Mucosa of rectum (tissue), 2 donors: Measurements from ENCODE around the gene TOB1.

Source experiments
- H3K27ac ChIP-seq, 2 donors: one replicate each; pipeline ENCODE4 v1.7.0; 2013; ENCODE audit warnings: inconsistent platforms in 2 of 2, low read depth in 2 of 2, low read length in 2 of 2
- H3K27me3 ChIP-seq, 2 donors: one replicate each; pipeline ENCODE4 v1.7.0; 2013; ENCODE audit warnings: low read length in 2 of 2; ENCODE audit not compliant: control insufficient read depth in 2 of 2, insufficient read depth in 2 of 2
- H3K36me3 ChIP-seq, 2 donors: one replicate each; pipeline ENCODE4 v1.7.0; 2013; ENCODE audit warnings: low read length in 2 of 2; ENCODE audit not compliant: control insufficient read depth in 2 of 2, insufficient read depth in 2 of 2
- H3K4me1 ChIP-seq, 2 donors: one replicate each; pipeline ENCODE4 v1.7.0; 2013; ENCODE audit warnings: low read length in 2 of 2, mild to moderate bottlenecking in 1 of 2; ENCODE audit not compliant: control insufficient read depth in 2 of 2, insufficient read depth in 2 of 2
- H3K4me3 ChIP-seq, 2 donors: one replicate each; pipeline ENCODE4 v1.7.0; 2013; ENCODE audit warnings: low read length in 2 of 2
- H3K9ac ChIP-seq, 2 donors: one replicate each; pipeline ENCODE4 v1.7.0; 2013; ENCODE audit warnings: low read length in 2 of 2, low read depth in 1 of 2, mild to moderate bottlenecking in 1 of 2
- H3K9me3 ChIP-seq, 2 donors: one replicate each; pipeline ENCODE4 v1.7.0; 2013; ENCODE audit warnings: low read length in 2 of 2; ENCODE audit not compliant: control insufficient read depth in 2 of 2
- donor health status: healthy.
- donor health status: Normal muscosa, but diverticular disease.

The TOB1 gene

DNA sequence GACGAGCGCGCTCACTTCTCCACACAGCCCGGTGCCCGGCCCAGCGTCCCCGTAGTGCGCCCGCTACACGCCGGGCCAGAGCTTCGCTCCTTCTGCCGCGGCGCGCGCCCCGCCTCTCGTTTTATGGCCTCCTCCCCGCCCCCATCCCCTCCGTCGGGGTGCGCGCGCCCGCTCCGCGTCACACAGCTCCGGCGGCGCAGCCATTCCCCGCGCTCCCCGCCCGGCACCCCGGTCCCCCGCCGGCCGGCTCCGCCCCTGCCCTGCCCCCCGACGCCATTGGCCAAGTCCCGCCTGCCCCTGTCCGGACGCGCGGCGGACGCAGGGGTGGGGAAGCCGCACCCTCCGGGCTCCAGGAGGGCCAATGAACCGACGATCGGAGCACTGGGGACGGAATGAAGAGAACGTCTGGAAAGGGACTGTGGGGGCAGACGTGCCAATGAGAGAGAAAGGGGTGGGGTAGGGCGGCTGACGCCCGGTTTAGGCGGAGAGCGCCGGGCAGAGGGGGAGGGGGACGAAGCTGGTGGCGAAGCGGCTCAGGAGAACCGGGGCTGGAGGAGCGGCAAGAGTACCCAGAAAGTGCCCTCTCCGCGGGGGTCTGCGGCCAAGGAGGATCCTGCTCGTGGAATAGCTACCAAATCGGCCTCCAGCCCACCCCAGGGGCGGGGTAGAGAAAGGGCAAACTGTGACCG is at the start of gene TOB1:
Gene TOB1, minus strand, starts transcription at position 94 of the 689 bp plus-strand sequence. CDS start 2,337 bp downstream, outside the sequence.
- Histone ChIP-seq H3K36me3 (peaks cover 11 to 22% of the 10 kb centered on the region in 2 donors), H3K27ac (peak within 1 kb of the TSS; percentile 100), H3K4me1 (peaks cover 6 to 21% of the 10 kb centered on the region in 2 donors), H3K9ac (peak within 1 kb of the TSS; percentile 98 to 100), H3K9me3 (no peaks in the 10 kb centered on the region), H3K4me3 (peak within 1 kb of the TSS; percentile 96 to 97), H3K27me3 (no peaks in the 10 kb centered on the region)

GRCh38 chr17:50914505-50915063 is 48.4 kb upstream of the TOB1 start:
- Histone ChIP-seq H3K27me3 (no peaks in the 10 kb centered on the region), H3K4me3 (no peak overlapping the region), H3K9ac (peak overlapping the region; percentile 26 to 51), H3K4me1 (peaks cover 29 to 42% of the 10 kb centered on the region in 2 donors), H3K27ac (peak overlapping the region; percentile 73 to 74), H3K9me3 (no peaks in the 10 kb centered on the region), H3K36me3 (no peaks in the 10 kb centered on the region)

DNA sequence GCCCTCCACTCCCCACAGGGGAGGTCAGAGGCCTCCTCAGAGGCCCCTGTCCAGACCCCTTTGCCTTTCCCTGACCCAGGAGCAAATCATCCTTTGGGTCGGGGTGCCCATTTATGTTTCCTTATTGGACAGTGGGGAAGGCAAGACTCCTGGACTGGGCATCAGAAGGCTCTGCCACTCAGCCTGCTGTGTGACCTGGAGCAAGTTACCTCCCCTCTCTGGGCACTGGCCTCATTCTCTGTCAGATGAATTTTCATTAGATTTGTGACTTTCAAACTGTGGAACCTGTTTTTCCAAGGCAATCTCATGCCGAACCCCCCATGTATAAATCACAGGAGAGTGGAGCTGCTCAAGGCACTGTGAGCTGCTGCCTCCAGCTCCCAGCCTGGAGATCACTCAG is 47.0 kb upstream of the TOB1 start:
- no peaks in the 10 kb centered on the region for H3K36me3 ChIP-seq
- no peaks in the 10 kb centered on the region for H3K9me3 ChIP-seq
- no peak overlapping the region for H3K4me3 ChIP-seq
- H3K27ac ChIP-seq, result no peak overlapping the region
- no peak overlapping the region for H3K9ac ChIP-seq
- no peaks in the 10 kb centered on the region for H3K27me3 ChIP-seq
- peaks cover 14 to 31% of the 10 kb centered on the region in 2 donors for H3K4me1 ChIP-seq

DNA sequence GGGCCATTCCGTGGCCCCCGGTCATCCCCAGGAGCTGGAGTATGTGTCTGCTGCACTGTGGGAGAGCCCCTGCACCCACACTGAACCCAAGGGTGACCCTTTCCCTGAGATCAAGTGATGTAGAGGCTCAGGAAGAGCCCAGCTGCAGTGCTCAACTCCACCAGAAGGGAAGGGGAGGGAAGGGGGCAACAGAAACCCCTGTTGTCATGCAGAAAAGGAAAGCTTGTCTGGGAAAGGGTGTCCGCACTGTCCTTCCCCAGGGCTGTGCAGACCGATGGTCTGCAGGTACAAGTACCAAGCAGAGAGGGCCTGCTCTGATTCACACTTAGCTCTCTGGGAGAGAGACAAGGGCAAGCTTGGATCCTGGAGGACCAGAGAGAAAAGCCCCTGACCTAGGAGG is 45.7 kb upstream of the TOB1 start:
- Histone ChIP-seq H3K27me3 (no peaks in the 10 kb centered on the region), H3K4me1 (peaks cover 8 to 27% of the 10 kb centered on the region in 2 donors), H3K27ac (no peak overlapping the region), H3K36me3 (no peaks in the 10 kb centered on the region), H3K9ac (no peak overlapping the region), H3K4me3 (no peak overlapping the region), H3K9me3 (no peaks in the 10 kb centered on the region)

GRCh38 chr17:50911450-50911849 is 45.3 kb upstream of the TOB1 start:
- no peaks in the 10 kb centered on the region for H3K36me3 ChIP-seq
- H3K27me3 ChIP-seq, result no peaks in the 10 kb centered on the region
- H3K4me3 ChIP-seq, result no peak overlapping the region
- no peak overlapping the region for H3K27ac ChIP-seq
- H3K4me1 ChIP-seq, result peaks cover 7 to 23% of the 10 kb centered on the region in 2 donors
- no peak overlapping the region for H3K9ac ChIP-seq
- H3K9me3 ChIP-seq, result no peaks in the 10 kb centered on the region

- Histone ChIP-seq H3K9ac (peak overlapping the region in 1 of 2 donors; percentile 56), H3K4me3 (no peak overlapping the region)
Observed at GRCh38 chr17:50909765-50910605, 43.8 kb upstream of the TOB1 start.

GRCh38 chr17:50908860-50909764 is 43.0 kb upstream of the TOB1 start:
- peaks cover 20 to 22% of the 10 kb centered on the region in 2 donors for H3K4me1 ChIP-seq
- H3K27ac ChIP-seq, result peak overlapping the region in 1 of 2 donors; percentile 15
- H3K36me3 ChIP-seq, result no peaks in the 10 kb centered on the region
- H3K9me3 ChIP-seq, result no peaks in the 10 kb centered on the region
- H3K4me3 ChIP-seq, result no peak overlapping the region
- peak overlapping the region in 1 of 2 donors; percentile 56 for H3K9ac ChIP-seq
- no peaks in the 10 kb centered on the region for H3K27me3 ChIP-seq

More at GRCh38 chr17:50909765-50910605, 43.8 kb upstream of the TOB1 start:
- Histone ChIP-seq H3K4me1 (peaks cover 16 to 19% of the 10 kb centered on the region in 2 donors), H3K27ac (peak overlapping the region in 1 of 2 donors; percentile 15), H3K9me3 (no peaks in the 10 kb centered on the region), H3K27me3 (no peaks in the 10 kb centered on the region), H3K36me3 (no peaks in the 10 kb centered on the region)

GRCh38 chr17:50908140-50908859 is 42.1 kb upstream of the TOB1 start:
- Histone ChIP-seq H3K27ac (no peak overlapping the region), H3K27me3 (no peaks in the 10 kb centered on the region), H3K36me3 (no peaks in the 10 kb centered on the region), H3K9me3 (no peaks in the 10 kb centered on the region), H3K4me1 (peaks cover 27 to 28% of the 10 kb centered on the region in 2 donors), H3K9ac (no peak overlapping the region), H3K4me3 (no peak overlapping the region)

GRCh38 chr17:50906443-50906842 is 40.3 kb upstream of the TOB1 start:
- no peak overlapping the region for H3K9ac ChIP-seq
- no peaks in the 10 kb centered on the region for H3K9me3 ChIP-seq
- no peaks in the 10 kb centered on the region for H3K36me3 ChIP-seq
- H3K27ac ChIP-seq, result no peak overlapping the region
- no peaks in the 10 kb centered on the region for H3K27me3 ChIP-seq
- H3K4me3 ChIP-seq, result no peak overlapping the region
- peaks cover 27 to 28% of the 10 kb centered on the region in 2 donors for H3K4me1 ChIP-seq
